ENCODE results near the gene FAM89A. TPM values are rescaled to one million over a fixed set of nuclear protein-coding genes. Genes with fewer than 3 reads are reported as not detected.

The FAM89A gene
- total RNA-seq: 10 to 100 TPM in 3 of 4 donors, 1 to 10 TPM in 1; 8.0 to 27.0 (median 17.1) TPM

DNA sequence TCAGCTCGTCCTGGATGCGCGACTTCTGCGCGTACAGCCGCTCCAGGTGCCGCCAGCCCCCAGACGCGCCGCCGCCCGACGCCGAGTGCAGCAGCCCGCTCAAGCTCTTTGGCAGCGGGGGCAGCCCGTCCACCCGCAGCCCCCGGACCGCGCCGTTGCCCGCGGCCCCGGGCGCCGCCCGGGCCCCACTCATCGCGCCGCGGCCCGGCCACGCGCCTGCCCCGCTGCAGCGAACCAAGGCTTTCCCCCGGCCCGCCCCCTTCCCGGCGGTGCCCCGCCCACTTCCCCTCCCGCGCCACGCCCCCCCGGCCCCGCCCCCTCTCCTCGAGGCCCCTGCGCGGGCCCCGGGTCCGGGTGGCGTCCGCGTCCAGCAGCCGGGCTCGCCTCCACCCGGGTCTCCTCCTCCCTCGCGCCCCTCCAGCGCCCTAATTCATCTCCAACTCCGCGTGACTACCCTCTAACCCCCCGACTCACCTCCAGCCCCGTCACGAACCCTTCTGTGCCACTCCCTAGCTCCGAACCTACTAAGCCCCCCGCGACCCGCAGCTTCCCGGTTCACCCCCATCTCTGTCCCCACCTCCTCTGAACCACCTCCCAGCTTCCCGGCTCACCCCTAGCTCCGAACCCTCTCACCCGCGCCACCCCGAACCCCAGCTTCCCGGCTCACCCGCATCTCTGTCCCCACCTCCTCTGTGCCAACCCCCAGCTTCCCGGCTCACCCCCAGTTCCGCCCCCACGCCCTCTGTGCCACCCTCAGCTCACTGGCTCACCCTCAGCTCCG lies at the start of gene FAM89A:
Gene FAM89A, minus strand, starts transcription at position 236 of the 781 bp plus-strand sequence. Its CDS starts 43 bp downstream, at position 193.
- peak in 1 of 2 donors; percentile 35 for TF ChIP-seq POLR2A (IDR thresholded peaks at IDR 0.05)
- TF ChIP-seq, protein P1, sequence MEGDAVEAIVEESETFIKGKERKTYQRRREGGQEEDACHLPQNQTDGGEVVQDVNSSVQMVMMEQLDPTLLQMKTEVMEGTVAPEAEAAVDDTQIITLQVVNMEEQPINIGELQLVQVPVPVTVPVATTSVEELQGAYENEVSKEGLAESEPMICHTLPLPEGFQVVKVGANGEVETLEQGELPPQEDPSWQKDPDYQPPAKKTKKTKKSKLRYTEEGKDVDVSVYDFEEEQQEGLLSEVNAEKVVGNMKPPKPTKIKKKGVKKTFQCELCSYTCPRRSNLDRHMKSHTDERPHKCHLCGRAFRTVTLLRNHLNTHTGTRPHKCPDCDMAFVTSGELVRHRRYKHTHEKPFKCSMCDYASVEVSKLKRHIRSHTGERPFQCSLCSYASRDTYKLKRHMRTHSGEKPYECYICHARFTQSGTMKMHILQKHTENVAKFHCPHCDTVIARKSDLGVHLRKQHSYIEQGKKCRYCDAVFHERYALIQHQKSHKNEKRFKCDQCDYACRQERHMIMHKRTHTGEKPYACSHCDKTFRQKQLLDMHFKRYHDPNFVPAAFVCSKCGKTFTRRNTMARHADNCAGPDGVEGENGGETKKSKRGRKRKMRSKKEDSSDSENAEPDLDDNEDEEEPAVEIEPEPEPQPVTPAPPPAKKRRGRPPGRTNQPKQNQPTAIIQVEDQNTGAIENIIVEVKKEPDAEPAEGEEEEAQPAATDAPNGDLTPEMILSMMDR (IDR thresholded peaks at IDR 0.05): no peak
- H3K9me3 ChIP-seq: no peaks in the 10 kb centered on the region
- H3K27ac ChIP-seq: peak within 1 kb of the TSS in 2 of 3 donors; percentile 36 to 61
- intact Hi-C loops (cut with DNase I): loop anchor here (10.0 kb wide), 1 partner anchor 65 kb away; the partner anchor contains the start of genes ARV1 and TTC13
- H3K4me1 ChIP-seq: peaks cover 7 to 16% of the 10 kb centered on the region in 2 donors
- DNase-seq: peak; percentile 57 to 59
- no peaks in the 10 kb centered on the region for H3K27me3 ChIP-seq
- peak within 1 kb of the TSS; percentile 62 to 83 (median 81) for H3K4me3 ChIP-seq (replicated peaks in 1 of 3)
- 2 to 5% methylated on average over 25 to 26 of the region's 82 CpGs for WGBS, 2 donors
- no peaks in the 10 kb centered on the region for H3K36me3 ChIP-seq

DNA sequence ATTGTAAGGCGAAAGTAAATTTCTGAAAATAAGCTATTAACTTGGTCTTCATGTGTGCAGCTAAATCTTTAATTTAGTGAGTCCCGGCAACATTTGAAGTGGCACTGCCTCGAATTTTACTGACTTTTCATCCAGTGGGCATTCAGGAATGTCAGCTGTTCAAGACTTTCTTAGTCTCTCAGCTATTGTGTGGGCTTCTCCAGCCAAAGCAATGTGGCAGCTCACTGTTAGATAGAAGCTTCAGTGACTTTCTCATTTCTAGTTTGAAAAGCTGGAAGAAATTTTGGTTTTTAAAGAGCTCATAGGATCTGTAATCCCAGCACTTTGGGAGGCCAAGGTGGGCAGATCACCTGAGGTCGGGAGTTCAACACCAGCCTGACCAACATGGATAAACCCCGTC lies 44.3 kb upstream of the FAM89A start:
- intact Hi-C loops (cut with DNase I): no loop called here
- Histone ChIP-seq H3K9me3 (no peaks in the 10 kb centered on the region), H3K36me3 (no peaks in the 10 kb centered on the region), H3K27ac (no peak overlapping the region), H3K4me1 (no peaks in the 10 kb centered on the region), H3K27me3 (no peaks in the 10 kb centered on the region), H3K4me3 (replicated peaks in 1 of 3) (no peak overlapping the region)
- WGBS, 2 donors: 81 to 83% methylated on average over 5 of the region's 5 CpGs
- no peak for DNase-seq
- TF ChIP-seq, protein P1 (IDR thresholded peaks at IDR 0.05): no peak
- TF ChIP-seq POLR2A (IDR thresholded peaks at IDR 0.05): no peak

DNA sequence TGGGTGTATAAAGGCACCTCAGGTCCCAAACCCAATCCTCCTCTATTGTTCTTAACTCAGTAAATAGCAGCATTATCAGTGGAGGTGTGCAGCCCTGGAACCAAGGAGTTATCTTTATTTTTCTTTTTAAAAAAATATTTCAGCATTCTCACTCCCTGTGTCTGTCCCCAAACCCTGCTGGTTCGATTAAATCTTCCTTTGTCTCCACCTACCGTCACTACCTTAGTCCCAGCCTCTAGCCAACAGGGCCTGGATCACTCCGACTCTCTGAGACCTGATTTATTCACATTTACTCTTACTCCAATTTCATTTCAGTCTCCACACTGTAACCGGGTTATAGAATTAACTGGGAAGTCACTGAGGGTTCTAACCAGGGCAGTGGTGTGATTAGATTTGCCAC lies 39.1 kb upstream of the FAM89A start:
- no peaks in the 10 kb centered on the region for H3K9me3 ChIP-seq
- no peaks in the 10 kb centered on the region for H3K36me3 ChIP-seq
- H3K4me3 ChIP-seq (replicated peaks in 1 of 3): no peak overlapping the region
- WGBS, 2 donors: 86 to 91% methylated on average over 4 of the region's 4 CpGs
- intact Hi-C loops (cut with DNase I): no loop called here
- H3K4me1 ChIP-seq: no peaks in the 10 kb centered on the region
- TF ChIP-seq, protein P1 (IDR thresholded peaks at IDR 0.05): no peak
- TF ChIP-seq POLR2A (IDR thresholded peaks at IDR 0.05): no peak
- no peak for DNase-seq
- no peaks in the 10 kb centered on the region for H3K27me3 ChIP-seq
- H3K27ac ChIP-seq: no peak overlapping the region

DNA sequence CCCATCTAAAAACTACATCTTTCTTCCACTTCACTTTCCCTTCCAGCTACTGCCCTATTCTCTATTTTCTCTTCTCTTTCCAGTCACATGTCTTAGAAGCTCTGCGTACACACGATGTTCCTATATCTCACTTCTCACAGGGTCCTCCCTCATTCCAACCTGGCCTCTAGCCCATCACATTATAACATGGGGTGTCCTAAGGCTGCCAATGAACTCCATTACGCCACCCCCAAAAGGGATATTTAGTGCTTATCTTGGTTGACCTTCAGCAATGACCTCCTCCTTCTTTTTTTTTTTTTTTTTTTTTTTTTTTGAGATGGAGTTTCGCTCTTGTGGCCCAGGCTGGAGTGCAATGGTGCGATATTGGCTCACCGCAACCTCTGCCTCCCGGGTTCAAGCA lies 38.2 kb upstream of the FAM89A start:
- Histone ChIP-seq H3K27me3 (no peaks in the 10 kb centered on the region), H3K4me1 (no peaks in the 10 kb centered on the region), H3K4me3 (replicated peaks in 1 of 3) (no peak overlapping the region), H3K9me3 (no peaks in the 10 kb centered on the region), H3K36me3 (no peaks in the 10 kb centered on the region), H3K27ac (no peak overlapping the region)
- WGBS, 2 donors: 93 to 96% methylated on average over 7 of the region's 7 CpGs
- no peak for DNase-seq
- TF ChIP-seq, protein P1 (IDR thresholded peaks at IDR 0.05): no peak
- no peak for TF ChIP-seq POLR2A (IDR thresholded peaks at IDR 0.05)
- intact Hi-C loops (cut with DNase I): no loop called here

DNA sequence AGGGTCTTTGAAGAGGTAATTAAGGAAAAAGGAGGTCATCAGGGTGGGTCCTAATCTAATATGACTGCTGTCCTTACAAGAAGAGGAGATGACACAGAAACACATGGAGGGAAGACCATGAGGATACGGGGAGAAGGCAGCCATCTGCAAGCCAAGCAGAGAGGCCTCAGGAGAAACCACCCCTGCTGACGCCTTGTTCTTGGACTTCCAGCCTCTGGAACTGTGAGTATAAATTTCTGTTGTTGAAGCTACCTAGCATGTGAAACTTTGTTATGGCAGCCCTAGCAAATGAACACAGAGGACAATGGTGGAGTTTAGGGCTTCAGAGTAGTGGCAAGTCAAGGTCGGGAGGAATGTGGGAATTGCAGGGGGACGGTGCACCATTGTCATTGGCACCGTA lies 36.7 kb upstream of the FAM89A start:
- DNase-seq: no peak
- H3K4me3 ChIP-seq (replicated peaks in 1 of 3): no peak overlapping the region
- 93 to 95% methylated on average over 5 of the region's 5 CpGs for WGBS, 2 donors
- no peaks in the 10 kb centered on the region for H3K27me3 ChIP-seq
- no peaks in the 10 kb centered on the region for H3K36me3 ChIP-seq
- H3K9me3 ChIP-seq: no peaks in the 10 kb centered on the region
- H3K27ac ChIP-seq: no peak overlapping the region
- intact Hi-C loops (cut with DNase I): no loop called here
- no peaks in the 10 kb centered on the region for H3K4me1 ChIP-seq
- TF ChIP-seq, protein P1 (IDR thresholded peaks at IDR 0.05): no peak
- no peak for TF ChIP-seq POLR2A (IDR thresholded peaks at IDR 0.05)

All from thyroid gland (tissue), 4 donors.